ENCODE measurements around the gene REC8.
A peak's percentile ranks its signal among the peaks of the same experiment; 100 is the strongest.
"Not testable (repeated sequence)": the region's sequence is repeated elsewhere in the genome, so short reads cannot be mapped to it uniquely, and the experiment has no call there.

REC8 gene

DNA sequence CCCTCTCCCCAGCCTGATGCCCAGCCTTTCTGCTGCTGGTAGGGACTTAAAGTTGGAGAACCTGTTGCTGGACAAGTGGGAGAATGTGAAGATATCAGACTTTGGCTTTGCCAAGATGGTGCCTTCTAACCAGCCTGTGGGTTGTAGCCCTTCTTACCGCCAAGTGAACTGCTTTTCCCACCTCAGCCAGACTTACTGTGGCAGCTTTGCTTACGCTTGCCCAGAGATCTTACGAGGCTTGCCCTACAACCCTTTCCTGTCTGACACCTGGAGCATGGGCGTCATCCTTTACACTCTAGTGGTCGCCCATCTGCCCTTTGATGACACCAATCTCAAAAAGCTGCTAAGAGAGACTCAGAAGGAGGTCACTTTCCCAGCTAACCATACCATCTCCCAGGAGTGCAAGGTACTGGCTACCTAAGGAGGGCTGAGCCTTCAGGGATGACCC lies 35.2 kb downstream of the REC8 start:
- no peak for DNase-seq

- no peak for DNase-seq
These were observed 35.7 kb downstream of the REC8 start for GRCh38 chr14:24207625-24208024.

DNA sequence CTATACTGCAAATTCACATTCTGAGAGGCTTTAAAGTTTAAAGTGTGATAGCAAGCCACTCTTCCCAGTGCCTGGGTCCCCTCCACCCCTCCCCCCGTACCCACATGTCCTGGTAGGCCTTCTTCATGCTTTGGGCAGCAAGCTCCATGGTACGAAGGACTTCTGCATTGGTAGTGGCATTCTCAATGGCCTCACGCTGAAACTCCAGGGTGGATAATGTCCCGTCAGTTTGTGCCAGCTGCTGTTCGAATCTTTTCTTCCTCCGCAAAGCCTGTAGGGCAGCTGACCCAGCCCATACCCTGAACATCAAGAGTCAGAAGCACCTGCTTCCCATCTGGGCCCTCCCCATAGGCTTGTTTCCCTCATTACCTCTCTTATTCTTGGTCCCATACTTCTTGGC lies 39.4 kb downstream of the REC8 start:
- no peak for DNase-seq

DNA sequence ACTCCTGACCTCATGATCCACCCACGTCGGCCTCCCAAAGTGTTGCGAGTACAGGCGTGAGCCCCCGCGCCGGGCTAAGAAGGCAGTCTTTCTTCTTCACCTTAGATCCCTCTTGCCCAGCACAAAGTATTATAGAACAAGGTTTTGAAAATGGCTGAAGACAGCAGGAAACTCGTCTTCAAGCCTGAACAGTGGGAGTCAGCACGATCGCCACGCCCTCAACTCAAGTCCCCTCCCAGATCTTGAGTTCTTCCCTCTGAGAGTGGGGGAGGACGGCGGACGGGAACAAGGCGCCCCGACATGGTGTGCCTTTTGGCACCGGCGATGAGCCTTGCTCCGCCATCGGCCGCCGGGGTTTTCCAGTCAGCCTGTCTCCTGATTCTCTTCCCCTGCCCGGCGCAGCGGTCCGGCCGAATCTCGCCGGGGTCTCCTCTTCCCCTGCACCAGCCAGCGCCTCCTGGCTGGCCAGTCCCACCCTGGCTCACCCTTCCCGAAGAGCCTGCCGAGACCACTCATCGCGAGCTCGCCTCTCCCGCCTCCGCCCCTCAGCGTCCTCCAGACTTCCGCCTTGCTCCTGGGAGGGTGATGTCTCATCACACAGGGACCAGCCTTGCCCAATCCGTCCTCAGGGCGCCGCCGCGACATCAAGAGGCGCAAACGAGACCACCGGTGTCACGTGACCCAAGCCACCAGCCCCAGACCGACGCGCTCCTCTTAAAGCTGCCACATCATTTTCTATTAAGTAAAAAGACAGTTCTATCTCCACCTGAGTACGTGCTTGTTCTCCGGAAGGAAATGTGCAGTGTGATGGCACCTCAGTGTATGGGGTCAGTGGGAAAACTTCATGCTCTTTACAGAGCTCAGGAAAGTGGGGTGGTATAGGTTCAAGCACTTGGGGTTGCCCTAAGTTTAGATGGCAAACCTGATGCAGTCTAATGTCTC lies 41.3 kb downstream of the REC8 start, which contains the start of gene CHMP4A:
CHMP4A (minus strand) TSS at position 565 of the 942 bp plus-strand sequence; CDS start at position 516, 49 bp downstream.
- DNase-seq: peak; percentile 98

DNA sequence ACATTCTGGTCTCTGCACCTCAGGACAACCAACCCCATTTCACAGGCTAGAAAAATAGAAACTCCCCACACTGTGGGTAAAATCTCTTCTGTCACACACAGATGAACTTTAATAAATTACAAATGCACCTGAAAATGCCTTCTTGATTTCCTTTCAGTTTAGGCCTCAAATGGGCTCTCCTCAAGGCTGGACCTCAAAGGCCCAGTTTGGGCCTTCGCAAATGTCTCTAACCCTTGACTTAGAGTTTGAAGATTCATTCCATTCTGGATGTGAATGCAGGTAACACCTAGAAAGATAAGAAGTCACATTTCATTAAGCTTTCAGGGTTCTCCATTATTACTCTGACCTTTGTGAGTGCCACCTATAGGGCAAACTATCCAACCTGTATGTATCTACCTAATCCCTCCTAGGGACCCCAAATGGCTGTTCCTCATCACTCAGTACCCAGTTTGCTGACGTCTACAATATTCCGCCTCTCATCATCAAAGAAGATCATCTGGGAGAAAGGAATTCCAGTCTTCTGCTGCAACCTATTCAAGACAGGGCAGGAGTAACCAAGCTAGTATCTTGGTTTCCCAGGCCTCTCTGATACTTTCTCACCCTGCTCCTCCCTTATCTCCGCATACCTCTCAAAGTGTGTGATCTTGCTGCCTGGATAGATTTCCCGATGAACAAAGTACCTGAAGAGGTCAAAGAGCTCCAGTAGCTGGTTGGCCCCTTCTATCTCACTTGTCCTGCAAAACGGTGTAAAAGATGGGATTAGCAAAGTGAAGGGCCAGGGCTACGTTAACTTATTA lies 42.2 kb downstream of the REC8 start:
- DNase-seq: no peak

- DNase-seq: peak; percentile 89
These were observed 43.8 kb downstream of the REC8 start, which contains the start of gene MDP1 for GRCh38 chr14:24215495-24216344. TSS of gene MDP1 (minus strand) at chr14:24216066. CDS start at chr14:24215955, 111 bp downstream.

- no peak for DNase-seq
These were observed 44.4 kb downstream of the REC8 start for GRCh38 chr14:24216345-24216699.

GRCh38 chr14:24216876-24217275 lies 45.0 kb downstream of the REC8 start:
- not testable (repeated sequence) for DNase-seq

- no peak for DNase-seq
These were observed 47.2 kb downstream of the REC8 start for GRCh38 chr14:24219080-24219479.

DNA sequence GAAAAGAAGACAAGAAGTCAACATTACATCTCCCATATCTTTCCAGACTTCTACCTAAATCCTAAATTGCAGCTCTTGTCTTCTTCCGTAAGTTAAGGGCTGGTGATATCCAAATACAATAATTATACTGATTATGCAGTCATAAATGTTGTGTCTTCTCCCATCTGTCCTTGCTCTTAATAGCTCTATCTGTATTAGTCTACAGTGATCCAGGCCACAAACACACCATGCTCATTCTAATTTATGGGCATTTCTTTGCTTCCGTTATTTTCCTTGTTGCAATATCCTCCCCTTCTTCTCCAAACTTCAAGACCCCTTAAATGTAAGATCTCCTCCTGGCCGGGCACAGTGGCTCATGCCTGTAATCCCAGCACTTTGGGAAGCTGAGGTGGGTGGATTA lies 47.6 kb downstream of the REC8 start:
- DNase-seq: no peak

GRCh38 chr14:24222987-24223386 lies 51.1 kb downstream of the REC8 start:
- not testable (repeated sequence) for DNase-seq

GRCh38 chr14:24224618-24225071 lies 52.8 kb downstream of the REC8 start:
- no peak for DNase-seq

GRCh38 chr14:24226473-24226872 lies 54.6 kb downstream of the REC8 start:
- DNase-seq: no peak

- no peak for DNase-seq
These were observed 57.0 kb downstream of the REC8 start for GRCh38 chr14:24228902-24229301.
